Measurements from ENCODE around the gene KIF4A. TPM values are rescaled to one million over a fixed set of nuclear protein-coding genes. Genes with fewer than 3 reads are reported as not detected.
"Not testable (repeated sequence)": the region's sequence is repeated elsewhere in the genome, so short reads cannot be mapped to it uniquely, and the experiment has no call there.

Gene KIF4A
- total RNA-seq, 1 donor from 2014 or later = 2.2 TPM

DNA sequence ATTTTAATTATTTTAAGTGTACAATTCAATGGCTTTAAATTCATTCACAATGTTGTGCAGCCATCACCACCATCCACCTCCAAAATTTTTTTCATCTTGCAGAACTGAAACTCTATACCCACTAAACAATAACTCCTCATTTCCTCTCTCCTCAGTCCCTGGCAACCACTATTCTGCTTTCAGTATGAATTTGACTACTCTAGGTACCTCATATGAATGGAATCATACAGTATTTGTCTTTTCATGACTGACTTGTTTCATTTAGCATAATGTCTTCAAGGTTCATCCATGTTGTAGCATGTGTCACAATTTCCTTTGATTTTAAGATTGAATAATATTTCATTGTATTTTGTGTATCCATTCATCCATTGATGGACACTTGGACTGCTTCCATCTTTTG is 46.9 kb downstream of the KIF4A start:
- intact Hi-C loops (cut with DNase I) = no loop called here
- Histone ChIP-seq H3K36me3 (no peaks in the 10 kb centered on the region), H3K4me1 (no peaks in the 10 kb centered on the region), H3K9me3 (no peaks in the 10 kb centered on the region), H3K4me3 (no peak overlapping the region), H3K27ac (no peak overlapping the region), H3K27me3 (no peaks in the 10 kb centered on the region)
- TF ChIP-seq, protein P1, sequence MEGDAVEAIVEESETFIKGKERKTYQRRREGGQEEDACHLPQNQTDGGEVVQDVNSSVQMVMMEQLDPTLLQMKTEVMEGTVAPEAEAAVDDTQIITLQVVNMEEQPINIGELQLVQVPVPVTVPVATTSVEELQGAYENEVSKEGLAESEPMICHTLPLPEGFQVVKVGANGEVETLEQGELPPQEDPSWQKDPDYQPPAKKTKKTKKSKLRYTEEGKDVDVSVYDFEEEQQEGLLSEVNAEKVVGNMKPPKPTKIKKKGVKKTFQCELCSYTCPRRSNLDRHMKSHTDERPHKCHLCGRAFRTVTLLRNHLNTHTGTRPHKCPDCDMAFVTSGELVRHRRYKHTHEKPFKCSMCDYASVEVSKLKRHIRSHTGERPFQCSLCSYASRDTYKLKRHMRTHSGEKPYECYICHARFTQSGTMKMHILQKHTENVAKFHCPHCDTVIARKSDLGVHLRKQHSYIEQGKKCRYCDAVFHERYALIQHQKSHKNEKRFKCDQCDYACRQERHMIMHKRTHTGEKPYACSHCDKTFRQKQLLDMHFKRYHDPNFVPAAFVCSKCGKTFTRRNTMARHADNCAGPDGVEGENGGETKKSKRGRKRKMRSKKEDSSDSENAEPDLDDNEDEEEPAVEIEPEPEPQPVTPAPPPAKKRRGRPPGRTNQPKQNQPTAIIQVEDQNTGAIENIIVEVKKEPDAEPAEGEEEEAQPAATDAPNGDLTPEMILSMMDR (IDR thresholded peaks at IDR 0.05) = no peak
- TF ChIP-seq POLR2AphosphoS5 (IDR thresholded peaks at IDR 0.05; ENCODE audit: insufficient read depth in 1 of 2, low read depth in 1 of 2) (no peak), POLR2A (IDR thresholded peaks at IDR 0.05) (no peak)
- DNase-seq (ENCODE audit: extremely low spot score in 2 of 2) = no peak

DNA sequence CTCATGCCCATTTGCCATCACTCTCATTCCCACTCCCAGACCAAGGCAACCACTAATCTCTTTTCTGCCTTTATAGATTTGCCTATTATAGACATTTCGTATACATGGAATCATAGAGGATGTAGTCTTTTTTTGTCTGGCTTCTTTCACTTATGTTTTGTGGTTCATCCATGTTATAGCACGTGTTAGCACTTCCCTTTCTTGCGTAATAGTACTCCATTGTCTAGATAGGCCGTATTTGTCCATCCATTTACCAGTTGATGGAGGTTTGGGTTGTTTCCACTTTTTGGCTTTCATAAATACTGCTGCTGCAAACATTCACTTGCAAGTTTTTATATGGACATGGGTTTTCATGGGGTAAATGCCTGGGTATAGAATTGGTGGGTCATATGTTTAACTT is 48.4 kb downstream of the KIF4A start:
- H3K36me3 ChIP-seq = no peaks in the 10 kb centered on the region
- TF ChIP-seq POLR2AphosphoS5 (IDR thresholded peaks at IDR 0.05; ENCODE audit: insufficient read depth in 1 of 2, low read depth in 1 of 2) = no peak
- TF ChIP-seq POLR2A (IDR thresholded peaks at IDR 0.05) = no peak
- TF ChIP-seq, protein P1 (IDR thresholded peaks at IDR 0.05) = no peak
- H3K27me3 ChIP-seq = no peaks in the 10 kb centered on the region
- DNase-seq (ENCODE audit: extremely low spot score in 2 of 2) = no peak
- H3K9me3 ChIP-seq = no peaks in the 10 kb centered on the region
- no peak overlapping the region for H3K27ac ChIP-seq
- intact Hi-C loops (cut with DNase I) = no loop called here
- no peak overlapping the region for H3K4me3 ChIP-seq
- H3K4me1 ChIP-seq = no peaks in the 10 kb centered on the region

DNA sequence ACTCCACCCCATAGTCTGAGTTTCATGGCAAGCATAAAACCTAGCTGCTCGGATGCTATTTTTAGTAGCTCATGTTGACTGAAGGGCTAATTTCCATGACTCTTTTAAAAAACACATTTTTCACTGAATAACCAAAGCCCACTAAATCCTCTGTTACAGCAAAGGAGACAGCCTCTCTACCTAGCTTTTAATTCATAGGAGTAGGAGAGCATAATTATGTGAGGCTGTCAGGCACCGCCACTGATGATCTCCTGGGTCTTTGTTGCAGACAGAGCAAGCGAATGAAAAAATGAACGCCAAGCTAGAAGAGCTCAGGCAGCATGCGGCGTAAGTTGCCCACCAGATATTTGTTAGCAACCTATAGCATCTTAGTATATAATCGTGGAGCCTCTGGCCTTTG is 53.5 kb downstream of the KIF4A start:
- Histone ChIP-seq H3K9me3 (no peaks in the 10 kb centered on the region), H3K36me3 (no peaks in the 10 kb centered on the region), H3K27ac (no peak overlapping the region), H3K27me3 (no peaks in the 10 kb centered on the region), H3K4me3 (no peak overlapping the region), H3K4me1 (no peaks in the 10 kb centered on the region)
- DNase-seq (ENCODE audit: extremely low spot score in 2 of 2) = no peak
- intact Hi-C loops (cut with DNase I) = no loop called here
- TF ChIP-seq POLR2A (IDR thresholded peaks at IDR 0.05) = no peak
- TF ChIP-seq POLR2AphosphoS5 (IDR thresholded peaks at IDR 0.05; ENCODE audit: insufficient read depth in 1 of 2, low read depth in 1 of 2) = no peak
- TF ChIP-seq, protein P1 (IDR thresholded peaks at IDR 0.05) = no peak

- Histone ChIP-seq H3K4me3 (no peak overlapping the region), H3K9me3 (no peaks in the 10 kb centered on the region), H3K4me1 (no peaks in the 10 kb centered on the region), H3K27me3 (no peaks in the 10 kb centered on the region), H3K36me3 (no peaks in the 10 kb centered on the region), H3K27ac (no peak overlapping the region)
- DNase-seq (ENCODE audit: extremely low spot score in 2 of 2) = no peak
- TF ChIP-seq POLR2AphosphoS5 (IDR thresholded peaks at IDR 0.05; ENCODE audit: insufficient read depth in 1 of 2, low read depth in 1 of 2) = no peak
- TF ChIP-seq, protein P1 (IDR thresholded peaks at IDR 0.05) = no peak
- TF ChIP-seq POLR2A (IDR thresholded peaks at IDR 0.05) = no peak
- intact Hi-C loops (cut with DNase I) = no loop called here
Observed at GRCh38 chrX:70346418-70347070, 56.6 kb downstream of the KIF4A start.

GRCh38 chrX:70348825-70349224 is 58.9 kb downstream of the KIF4A start:
- H3K36me3 ChIP-seq; H3K4me1 ChIP-seq; intact Hi-C loops (cut with DNase I); H3K27me3 ChIP-seq; H3K9me3 ChIP-seq; H3K27ac ChIP-seq; H3K4me3 ChIP-seq; DNase-seq (ENCODE audit: extremely low spot score in 2 of 2): not testable (repeated sequence)

- H3K4me3 ChIP-seq; DNase-seq (ENCODE audit: extremely low spot score in 2 of 2); H3K4me1 ChIP-seq; H3K9me3 ChIP-seq; H3K36me3 ChIP-seq; H3K27me3 ChIP-seq; H3K27ac ChIP-seq; intact Hi-C loops (cut with DNase I): not testable (repeated sequence)
Observed at GRCh38 chrX:70349367-70350125, 59.6 kb downstream of the KIF4A start.

Measured in vagina (tissue), 2 donors.